WTC11 (cell line): ENCODE measurements around the gene CTNNA3. TPM values are rescaled to one million over a fixed set of nuclear protein-coding genes. Genes with fewer than 3 reads are reported as not detected.

Source experiments
- ATAC-seq: fragments of 200-7000 bp; cut with Tn5 transposase; 2 replicates; pipeline ENCODE4 v1.10.0; 2021; ENCODE audit warnings: mild to moderate bottlenecking, moderate library complexity
- CTCF ChIA-PET: fragments of 300-600 bp; sonication (Branson Sonifier 250); formaldehyde crosslinking; loops from one replicate; lab custom pipeline; 2021; ENCODE audit warnings: antibody characterized with exemption; lab: Charles Lee
- POLR2A ChIA-PET: fragments of 350-600 bp; sonication (Branson Sonifier 250); formaldehyde crosslinking; loops from one replicate; lab custom pipeline; 2021; ENCODE audit warnings: antibody characterized with exemption; lab: Charles Lee
- DNase-seq: peaks from one replicate; pipeline ENCODE4 v3.0.0; 2021; ENCODE audit warnings: low spot score
- H3K27ac Mint-ChIP-seq: 2 replicates; pipeline ENCODE4 v1.8.0; 2021; ENCODE audit warnings: mixed read lengths
- H3K27me3 Mint-ChIP-seq: 2 replicates; pipeline ENCODE4 v1.8.0; 2021; ENCODE audit warnings: low read depth, mild to moderate bottlenecking, moderate library complexity, mixed read lengths
- H3K36me3 Mint-ChIP-seq: 2 replicates; pipeline ENCODE4 v1.8.0; 2021; ENCODE audit warnings: mixed read lengths
- H3K4me1 Mint-ChIP-seq: 2 replicates; pipeline ENCODE4 v1.8.0; 2022; ENCODE audit warnings: mixed read lengths
- H3K4me3 Mint-ChIP-seq: 2 replicates; pipeline ENCODE4 v1.8.0; 2021; ENCODE audit warnings: mild to moderate bottlenecking, moderate library complexity, mixed read lengths
- H3K9me3 Mint-ChIP-seq: 2 replicates; pipeline ENCODE4 v1.8.0; 2021; ENCODE audit warnings: mixed read lengths
- ATF1 ChIP-seq: sonication (generic); formaldehyde crosslinking; IDR thresholded peaks from 2 replicates; pipeline ENCODE4 v1.8.1; 2023; ENCODE audit warnings: mild to moderate bottlenecking, moderate library complexity, missing genetic modification reagents
- ATF3 ChIP-seq: sonication (generic); formaldehyde crosslinking; conservative IDR thresholded peaks from 2 replicates; pipeline ENCODE4 v1.8.1; 2022; ENCODE audit warnings: mild to moderate bottlenecking, missing genetic modification reagents
- CDX4 ChIP-seq: fragments of 250-450 bp; sonication (Bioruptor Pico); IDR thresholded peaks from 2 replicates; pipeline ENCODE4 v1.9.0; 2021; ENCODE audit warnings: moderate library complexity, mild to moderate bottlenecking, inconsistent platforms, borderline replicate concordance
- CTCF ChIP-seq: fragments of 200-600 bp; IDR thresholded peaks from 2 replicates; pipeline ENCODE4 v1.8.0; 2022; ENCODE audit warnings: antibody characterized with exemption
- E2F1 ChIP-seq: sonication (generic); formaldehyde crosslinking; IDR thresholded peaks from 2 replicates; pipeline ENCODE4 v1.8.0; 2022; ENCODE audit warnings: mild to moderate bottlenecking, missing genetic modification reagents
- E2F5 ChIP-seq: sonication (generic); formaldehyde crosslinking; IDR thresholded peaks from 2 replicates; pipeline ENCODE4 v1.8.1; 2022; ENCODE audit warnings: mild to moderate bottlenecking, moderate library complexity, missing genetic modification reagents
- GRHL2 ChIP-seq: fragments of 250-450 bp; sonication (Bioruptor Pico); IDR thresholded peaks from 2 replicates; pipeline ENCODE4 v1.8.0; 2022; ENCODE audit warnings: mild to moderate bottlenecking, moderate library complexity; ENCODE audit not compliant: insufficient replicate concordance, severe bottlenecking
- NFE2L1 ChIP-seq: sonication (generic); formaldehyde crosslinking; IDR thresholded peaks from 2 replicates; pipeline ENCODE4 v1.8.1; 2023; ENCODE audit warnings: missing genetic modification reagents
- NFYB ChIP-seq: sonication (generic); formaldehyde crosslinking; conservative IDR thresholded peaks from 2 replicates; pipeline ENCODE4 v1.8.0; 2022; ENCODE audit warnings: low read depth, missing genetic modification reagents
- OVOL2 ChIP-seq: fragments of 250-450 bp; sonication (Bioruptor Pico); IDR thresholded peaks from 2 replicates; pipeline ENCODE4 v1.9.0; 2021; ENCODE audit warnings: mild to moderate bottlenecking, borderline replicate concordance
- PRDM15 ChIP-seq: sonication (generic); formaldehyde crosslinking; IDR thresholded peaks from 2 replicates; pipeline ENCODE4 v1.8.0; 2022; ENCODE audit warnings: missing genetic modification reagents
- SMAD4 ChIP-seq: sonication (generic); formaldehyde crosslinking; IDR thresholded peaks from 2 replicates; pipeline ENCODE4 v1.8.0; 2022; ENCODE audit warnings: mild to moderate bottlenecking, missing genetic modification reagents
- TEAD4 ChIP-seq: sonication (generic); formaldehyde crosslinking; IDR thresholded peaks from 2 replicates; pipeline ENCODE4 v1.8.0; 2022; ENCODE audit warnings: mild to moderate bottlenecking, missing genetic modification reagents
- TP53 ChIP-seq: sonication (generic); formaldehyde crosslinking; IDR thresholded peaks from 2 replicates; pipeline ENCODE4 v1.8.1; 2023; ENCODE audit warnings: mild to moderate bottlenecking, missing genetic modification reagents
- ZMAT4 ChIP-seq: fragments of 250-450 bp; sonication (Bioruptor Pico); IDR thresholded peaks from 2 replicates; pipeline ENCODE4 v1.9.0; 2021; ENCODE audit warnings: mild to moderate bottlenecking
- ZNF121 ChIP-seq: sonication (generic); formaldehyde crosslinking; IDR thresholded peaks from 2 replicates; pipeline ENCODE4 v1.8.0; 2023; ENCODE audit warnings: missing genetic modification reagents
- total RNA-seq: library from RNA; stranded (reverse); gene quantifications from 3 replicates; pipeline ENCODE4 v1.2.3, GENCODE V29; 2021

CTNNA3 gene
- total RNA-seq, 1 experiment from 2014 or later: 6.1 TPM

- TF ChIP-seq SMAD4 (CRISPR knock-in tag) (no peak), E2F5 (CRISPR knock-in tag) (no peak), TP53 (CRISPR knock-in tag) (no peak), OVOL2 (no peak), ZMAT4 (CRISPR knock-in tag) (no peak), GRHL2 (CRISPR knock-in tag) (no peak), E2F1 (CRISPR knock-in tag) (no peak)
Measured at GRCh38 chr10:66587680-66588050, 1108.3 kb downstream of the CTNNA3 start (continued).

GRCh38 chr10:66586897-66587679 is 1108.9 kb downstream of the CTNNA3 start:
- no peak for TF ChIP-seq PRDM15 (CRISPR knock-in tag)
- TF ChIP-seq TEAD4 (CRISPR knock-in tag): no peak
- no peak for TF ChIP-seq TP53 (CRISPR knock-in tag)
- no peak for TF ChIP-seq NFYB (CRISPR knock-in tag)
- TF ChIP-seq NFE2L1 (CRISPR knock-in tag): no peak
- TF ChIP-seq, all 79 proteins: peak for 0
- no peak overlapping the region for H3K27ac Mint-ChIP-seq
- ChIA-PET CTCF (interaction anchor here (0.6 to 2.8 kb wide), 10 partner anchors 10 to 344 kb away, joined by 3 to 36 read pairs (median 3); partner anchors contain the start of gene LRRTM3), POLR2A (no interaction called here)
- H3K27me3 Mint-ChIP-seq: no peaks in the 10 kb centered on the region
- 0 out of 2 replicates have a peak, but pooled peaks cover 2% of the 10 kb centered on the region for H3K4me1 Mint-ChIP-seq
- DNase-seq: no peak
- H3K9me3 Mint-ChIP-seq: no peaks in the 10 kb centered on the region
- no peak for ATAC-seq
- no peak overlapping the region for H3K4me3 Mint-ChIP-seq
- H3K36me3 Mint-ChIP-seq: no peaks in the 10 kb centered on the region

GRCh38 chr10:66586073-66586472 is 1109.9 kb downstream of the CTNNA3 start:
- DNase-seq: peak; percentile 46
- H3K36me3 Mint-ChIP-seq: no peaks in the 10 kb centered on the region
- no peak for TF ChIP-seq ZNF121 (CRISPR knock-in tag)
- no peak for TF ChIP-seq CDX4 (CRISPR knock-in tag)
- peak; percentile 28; the same call in 1 of the 2 replicates for TF ChIP-seq CTCF
- no peak for TF ChIP-seq ATF1 (CRISPR knock-in tag)
- no peak for TF ChIP-seq ATF3 (CRISPR knock-in tag)
- TF ChIP-seq, all 79 proteins: peak for 1
- CTCF ChIA-PET: interaction anchor here (0.9 to 2.8 kb wide), 18 partner anchors 8 to 932 kb away, joined by 3 to 36 read pairs (median 3); partner anchors contain the start of gene LRRTM3
- POLR2A ChIA-PET: no interaction called here
- peak; percentile 98 for ATAC-seq
- Mint-ChIP-seq H3K27ac (no peak overlapping the region), H3K27me3 (no peaks in the 10 kb centered on the region), H3K4me3 (no peak overlapping the region), H3K9me3 (no peaks in the 10 kb centered on the region), H3K4me1 (0 out of 2 replicates have a peak, but pooled peaks cover 2% of the 10 kb centered on the region)
